ENCODE measurements around the gene LRTM2.

The LRTM2 gene

GRCh38 chr12:1835211-1836131, 15.1 kb downstream of the LRTM2 start:
- H3K4me3 ChIP-seq (ENCODE audit: low read depth in 1 of 2, low read length in 2 of 2), result no peak overlapping the region
- H3K36me3 ChIP-seq (ENCODE audit: insufficient read depth, low read length), result no peaks in the 10 kb centered on the region
- H3K9ac ChIP-seq (ENCODE audit: low read length), result no peak overlapping the region
- H3K27me3 ChIP-seq (ENCODE audit: control insufficient read depth in 1 of 2, insufficient read depth in 2 of 2, low read length in 2 of 2), result peaks cover 0 to 11% of the 10 kb centered on the region in 2 donors
- H3K4me1 ChIP-seq (ENCODE audit: insufficient read depth, low read length), result no peaks in the 10 kb centered on the region
- H3K27ac ChIP-seq (ENCODE audit: low read depth, low read length), result no peak overlapping the region
- H3K9me3 ChIP-seq (ENCODE audit: low read length), result no peaks in the 10 kb centered on the region

DNA sequence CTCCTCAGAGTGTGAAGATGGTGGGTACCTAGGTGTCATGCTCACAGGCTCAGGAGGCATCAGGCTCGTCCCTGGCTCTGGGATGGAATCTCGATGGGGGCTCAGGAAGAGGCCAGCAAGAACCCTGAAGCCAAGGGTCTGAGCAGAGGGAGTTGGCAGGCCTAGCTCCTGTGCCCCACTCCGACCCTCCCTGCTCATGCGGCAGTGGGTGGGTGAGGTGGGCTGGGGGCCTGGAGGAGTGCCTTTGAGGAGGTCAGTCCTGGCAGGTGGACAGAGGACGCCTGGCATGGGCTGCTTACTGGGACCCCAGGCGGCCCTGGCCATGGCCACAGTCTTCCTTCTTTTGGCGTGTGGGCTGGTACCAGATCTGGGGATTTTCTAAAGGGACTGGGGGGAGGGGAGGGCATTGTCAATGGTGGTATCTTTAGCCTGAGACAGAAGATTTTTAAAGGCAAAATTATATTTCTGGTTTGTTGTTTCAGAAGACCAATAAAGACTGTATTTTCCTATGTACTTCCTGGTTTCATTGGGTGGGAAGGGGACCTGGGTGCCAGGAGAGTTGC, 16.0 kb downstream of the LRTM2 start:
- Histone ChIP-seq H3K4me1 (ENCODE audit: insufficient read depth, low read length) (no peaks in the 10 kb centered on the region), H3K9me3 (ENCODE audit: low read length) (no peaks in the 10 kb centered on the region), H3K9ac (ENCODE audit: low read length) (no peak overlapping the region), H3K27me3 (ENCODE audit: control insufficient read depth in 1 of 2, insufficient read depth in 2 of 2, low read length in 2 of 2) (peaks cover 0 to 5% of the 10 kb centered on the region in 2 donors), H3K4me3 (ENCODE audit: low read depth in 1 of 2, low read length in 2 of 2) (no peak overlapping the region), H3K36me3 (ENCODE audit: insufficient read depth, low read length) (no peaks in the 10 kb centered on the region), H3K27ac (ENCODE audit: low read depth, low read length) (no peak overlapping the region)

GRCh38 chr12:1836854-1837421, 16.6 kb downstream of the LRTM2 start:
- H3K27me3 ChIP-seq (ENCODE audit: control insufficient read depth in 1 of 2, insufficient read depth in 2 of 2, low read length in 2 of 2), result no peaks in the 10 kb centered on the region
- H3K36me3 ChIP-seq (ENCODE audit: insufficient read depth, low read length), result no peaks in the 10 kb centered on the region
- H3K4me3 ChIP-seq (ENCODE audit: low read depth in 1 of 2, low read length in 2 of 2), result no peak overlapping the region
- no peak overlapping the region for H3K27ac ChIP-seq (ENCODE audit: low read depth, low read length)
- no peaks in the 10 kb centered on the region for H3K9me3 ChIP-seq (ENCODE audit: low read length)
- no peaks in the 10 kb centered on the region for H3K4me1 ChIP-seq (ENCODE audit: insufficient read depth, low read length)
- no peak overlapping the region for H3K9ac ChIP-seq (ENCODE audit: low read length)

DNA sequence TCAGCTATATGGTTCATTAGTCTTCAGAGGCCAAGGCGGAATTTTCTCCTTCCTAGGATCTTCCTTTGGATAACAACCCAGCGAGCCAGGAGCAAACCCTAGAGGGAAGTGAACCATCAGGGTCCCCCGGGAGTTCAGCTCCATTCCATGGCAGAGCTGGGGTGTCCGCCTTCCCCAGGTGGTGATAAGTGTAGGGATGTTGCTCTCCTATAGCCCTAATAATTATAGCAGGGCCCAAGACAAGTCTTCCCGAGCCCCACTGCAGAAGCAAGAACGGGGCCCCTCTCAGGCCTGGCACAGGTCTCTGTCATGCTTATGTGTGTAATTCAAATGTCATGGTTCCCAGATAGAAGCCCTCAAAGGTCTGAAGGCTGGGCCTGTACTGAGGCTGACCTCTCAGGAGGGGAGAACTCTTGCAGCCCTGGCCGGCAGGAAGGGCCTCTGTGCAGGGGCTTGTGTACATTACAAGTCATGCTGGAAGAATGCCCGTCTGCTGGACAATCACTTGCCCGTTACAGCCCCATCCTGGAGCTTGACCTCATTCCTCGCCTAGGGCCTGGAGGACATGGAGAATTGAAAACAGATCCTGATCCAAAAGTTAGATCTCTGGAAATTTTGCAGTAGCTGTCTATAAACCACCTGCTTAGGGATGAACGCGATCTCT, 17.3 kb downstream of the LRTM2 start:
- H3K27ac ChIP-seq (ENCODE audit: low read depth, low read length), result no peak overlapping the region
- H3K4me3 ChIP-seq (ENCODE audit: low read depth in 1 of 2, low read length in 2 of 2), result no peak overlapping the region

GRCh38 chr12:1838205-1838993, 18.0 kb downstream of the LRTM2 start:
- Histone ChIP-seq H3K4me3 (ENCODE audit: low read depth in 1 of 2, low read length in 2 of 2) (no peak overlapping the region), H3K9me3 (ENCODE audit: low read length) (no peaks in the 10 kb centered on the region), H3K9ac (ENCODE audit: low read length) (no peak overlapping the region), H3K27ac (ENCODE audit: low read depth, low read length) (no peak overlapping the region), H3K4me1 (ENCODE audit: insufficient read depth, low read length) (no peaks in the 10 kb centered on the region), H3K27me3 (ENCODE audit: control insufficient read depth in 1 of 2, insufficient read depth in 2 of 2, low read length in 2 of 2) (no peaks in the 10 kb centered on the region), H3K36me3 (ENCODE audit: insufficient read depth, low read length) (no peaks in the 10 kb centered on the region)

More for the DNA sequence above, 17.3 kb downstream of the LRTM2 start:
- H3K9me3 ChIP-seq (ENCODE audit: low read length), result no peaks in the 10 kb centered on the region
- H3K27me3 ChIP-seq (ENCODE audit: control insufficient read depth in 1 of 2, insufficient read depth in 2 of 2, low read length in 2 of 2), result no peaks in the 10 kb centered on the region
- H3K4me1 ChIP-seq (ENCODE audit: insufficient read depth, low read length), result no peaks in the 10 kb centered on the region
- no peak overlapping the region for H3K9ac ChIP-seq (ENCODE audit: low read length)
- H3K36me3 ChIP-seq (ENCODE audit: insufficient read depth, low read length), result no peaks in the 10 kb centered on the region

DNA sequence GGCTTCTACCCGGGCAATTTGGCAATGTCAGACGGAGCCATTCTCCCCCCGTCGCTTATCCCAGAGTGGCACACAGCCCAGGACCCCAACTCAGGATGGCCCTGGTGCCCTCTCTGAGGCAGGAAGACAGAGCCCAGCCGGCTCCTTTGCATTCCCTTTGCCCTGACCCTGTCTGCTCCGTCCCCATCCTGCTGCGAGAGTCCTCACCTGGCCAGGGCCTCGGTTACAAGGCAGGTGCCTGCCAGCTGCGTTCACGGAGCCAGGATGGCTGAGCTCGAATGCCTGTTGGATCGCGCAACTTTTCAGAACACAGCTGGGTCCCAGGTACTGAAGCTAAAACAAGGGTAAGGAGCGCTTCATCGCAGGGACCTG, 18.6 kb downstream of the LRTM2 start:
- Histone ChIP-seq H3K36me3 (ENCODE audit: insufficient read depth, low read length) (no peaks in the 10 kb centered on the region), H3K9ac (ENCODE audit: low read length) (no peak overlapping the region), H3K4me1 (ENCODE audit: insufficient read depth, low read length) (no peaks in the 10 kb centered on the region), H3K4me3 (ENCODE audit: low read depth in 1 of 2, low read length in 2 of 2) (no peak overlapping the region), H3K27ac (ENCODE audit: low read depth, low read length) (no peak overlapping the region), H3K9me3 (ENCODE audit: low read length) (no peaks in the 10 kb centered on the region), H3K27me3 (ENCODE audit: control insufficient read depth in 1 of 2, insufficient read depth in 2 of 2, low read length in 2 of 2) (no peaks in the 10 kb centered on the region)

GRCh38 chr12:1839464-1839863, 19.1 kb downstream of the LRTM2 start:
- no peaks in the 10 kb centered on the region for H3K4me1 ChIP-seq (ENCODE audit: insufficient read depth, low read length)
- H3K9ac ChIP-seq (ENCODE audit: low read length), result no peak overlapping the region
- no peaks in the 10 kb centered on the region for H3K36me3 ChIP-seq (ENCODE audit: insufficient read depth, low read length)
- no peak overlapping the region for H3K27ac ChIP-seq (ENCODE audit: low read depth, low read length)
- H3K27me3 ChIP-seq (ENCODE audit: control insufficient read depth in 1 of 2, insufficient read depth in 2 of 2, low read length in 2 of 2), result no peaks in the 10 kb centered on the region
- H3K9me3 ChIP-seq (ENCODE audit: low read length), result no peaks in the 10 kb centered on the region
- H3K4me3 ChIP-seq (ENCODE audit: low read depth in 1 of 2, low read length in 2 of 2), result no peak overlapping the region

GRCh38 chr12:1839956-1840951, 19.9 kb downstream of the LRTM2 start:
- no peaks in the 10 kb centered on the region for H3K36me3 ChIP-seq (ENCODE audit: insufficient read depth, low read length)
- no peak overlapping the region for H3K4me3 ChIP-seq (ENCODE audit: low read depth in 1 of 2, low read length in 2 of 2)
- H3K27me3 ChIP-seq (ENCODE audit: control insufficient read depth in 1 of 2, insufficient read depth in 2 of 2, low read length in 2 of 2), result no peaks in the 10 kb centered on the region
- no peak overlapping the region for H3K27ac ChIP-seq (ENCODE audit: low read depth, low read length)
- no peaks in the 10 kb centered on the region for H3K9me3 ChIP-seq (ENCODE audit: low read length)
- H3K4me1 ChIP-seq (ENCODE audit: insufficient read depth, low read length), result no peaks in the 10 kb centered on the region
- no peak overlapping the region for H3K9ac ChIP-seq (ENCODE audit: low read length)

GRCh38 chr12:1840981-1841425, 20.6 kb downstream of the LRTM2 start:
- no peaks in the 10 kb centered on the region for H3K27me3 ChIP-seq (ENCODE audit: control insufficient read depth in 1 of 2, insufficient read depth in 2 of 2, low read length in 2 of 2)
- H3K36me3 ChIP-seq (ENCODE audit: insufficient read depth, low read length), result no peaks in the 10 kb centered on the region
- no peaks in the 10 kb centered on the region for H3K9me3 ChIP-seq (ENCODE audit: low read length)
- H3K4me3 ChIP-seq (ENCODE audit: low read depth in 1 of 2, low read length in 2 of 2), result no peak overlapping the region
- H3K4me1 ChIP-seq (ENCODE audit: insufficient read depth, low read length), result no peaks in the 10 kb centered on the region
- no peak overlapping the region for H3K27ac ChIP-seq (ENCODE audit: low read depth, low read length)
- H3K9ac ChIP-seq (ENCODE audit: low read length), result no peak overlapping the region

DNA sequence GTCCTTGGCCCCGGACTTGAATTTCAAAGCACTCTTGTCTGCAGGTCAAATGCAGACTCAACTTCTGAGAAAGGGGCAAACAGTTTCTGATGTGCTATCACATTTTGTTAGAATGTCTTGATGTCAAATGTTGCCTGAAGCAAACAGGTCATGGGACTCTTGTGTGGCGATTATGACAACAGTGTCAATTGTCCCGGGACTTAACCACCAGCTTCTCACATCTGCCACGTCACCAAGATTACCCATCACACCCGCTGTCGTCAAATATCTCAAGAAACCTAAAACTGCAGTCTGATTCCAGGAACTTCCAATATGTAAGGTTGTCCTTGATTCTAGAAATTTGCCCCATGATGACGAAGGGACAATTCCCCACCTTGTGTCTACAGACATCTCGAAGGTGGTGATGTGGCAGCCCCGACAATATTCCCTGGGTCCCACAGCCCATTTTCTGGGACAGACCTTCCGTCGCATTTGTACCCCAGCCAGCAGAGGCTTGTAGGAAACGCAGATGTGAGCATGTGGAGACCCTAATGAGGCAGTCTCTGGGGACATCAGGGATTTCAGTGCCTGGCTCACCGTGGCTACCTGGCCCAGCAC, 21.3 kb downstream of the LRTM2 start:
- no peaks in the 10 kb centered on the region for H3K9me3 ChIP-seq (ENCODE audit: low read length)
- H3K4me3 ChIP-seq (ENCODE audit: low read depth in 1 of 2, low read length in 2 of 2), result no peak overlapping the region
- no peaks in the 10 kb centered on the region for H3K4me1 ChIP-seq (ENCODE audit: insufficient read depth, low read length)
- no peak overlapping the region for H3K27ac ChIP-seq (ENCODE audit: low read depth, low read length)
- no peaks in the 10 kb centered on the region for H3K27me3 ChIP-seq (ENCODE audit: control insufficient read depth in 1 of 2, insufficient read depth in 2 of 2, low read length in 2 of 2)
- H3K36me3 ChIP-seq (ENCODE audit: insufficient read depth, low read length), result no peaks in the 10 kb centered on the region
- no peak overlapping the region for H3K9ac ChIP-seq (ENCODE audit: low read length)
